Skeletal muscle satellite cell (primary cell): ENCODE data around the gene NCAPD3. TPM values are rescaled to one million over a fixed set of nuclear protein-coding genes. Genes with fewer than 3 reads are reported as not detected.

Source experiments
- H3K27me3 ChIP-seq: 2 replicates; pipeline ENCODE4 v1.7.0; 2013; ENCODE audit warnings: low read length; ENCODE audit not compliant: control insufficient read depth, insufficient read depth
- H3K36me3 ChIP-seq: 2 replicates; pipeline ENCODE4 v1.7.0; 2013; ENCODE audit warnings: mild to moderate bottlenecking, control low read depth, low read length; ENCODE audit not compliant: insufficient read depth
- H3K4me1 ChIP-seq: 2 replicates; pipeline ENCODE4 v1.7.0; 2013; ENCODE audit warnings: low read length; ENCODE audit not compliant: control insufficient read depth, insufficient read depth
- H3K4me2 ChIP-seq: 2 replicates; pipeline ENCODE4 v1.7.0; 2013; ENCODE audit warnings: mild to moderate bottlenecking, low read length
- H3K4me3 ChIP-seq: 2 replicates; pipeline ENCODE4 v1.7.0; 2013; ENCODE audit warnings: low read length
- H3K9ac ChIP-seq: 2 replicates; pipeline ENCODE4 v1.7.0; 2013; ENCODE audit warnings: mild to moderate bottlenecking, low read depth, low read length, moderate library complexity
- H3K9me3 ChIP-seq: replicated peaks from 2 replicates; pipeline ENCODE4 v1.7.0; 2013; ENCODE audit warnings: mild to moderate bottlenecking, control low read depth, low read length
- total RNA-seq: library from RNA; depleted of rRNA; stranded (reverse); fragments of >200 nt; gene quantifications from 2 replicates; pipeline ENCODE4 v1.2.3, GENCODE V29; 2012; rRNA removed

Gene NCAPD3
- total RNA-seq, result 17.2 and 22.9 TPM in 2 replicates

GRCh38 chr11:134223836-134224709 lies at the start of gene NCAPD3, which contains the start of gene VPS26B:
TSS of gene NCAPD3 (minus strand) at chr11:134223967. CDS start at chr11:134223926, 41 bp downstream.
TSS of gene VPS26B (plus strand) at chr11:134224671. CDS start at chr11:134225123, 452 bp downstream.
- H3K9me3 ChIP-seq, result no peaks in the 10 kb centered on the region
- peak within 1 kb of the TSS; percentile 94 for H3K4me3 ChIP-seq
- peaks cover 18% of the 10 kb centered on the region for H3K4me1 ChIP-seq
- no peaks in the 10 kb centered on the region for H3K27me3 ChIP-seq
- peak within 1 kb of the TSS; percentile 92 for H3K9ac ChIP-seq
- peaks cover 3% of the 10 kb centered on the region for H3K36me3 ChIP-seq
- H3K4me2 ChIP-seq, result peak within 1 kb of the TSS; percentile 99

- no peak overlapping the region for H3K4me3 ChIP-seq
- peaks cover 77% of the 10 kb centered on the region for H3K27me3 ChIP-seq
- H3K4me1 ChIP-seq, result peaks cover 11% of the 10 kb centered on the region
Measured at GRCh38 chr11:134273317-134273712, 49.5 kb upstream of the NCAPD3 start.

GRCh38 chr11:134272381-134273316 lies 48.9 kb upstream of the NCAPD3 start:
- no peaks in the 10 kb centered on the region for H3K36me3 ChIP-seq
- H3K27me3 ChIP-seq, result peaks cover 71% of the 10 kb centered on the region
- no peak overlapping the region for H3K4me2 ChIP-seq
- H3K4me3 ChIP-seq, result no peak overlapping the region
- H3K9ac ChIP-seq, result no peak overlapping the region
- H3K9me3 ChIP-seq, result no peaks in the 10 kb centered on the region
- H3K4me1 ChIP-seq, result peaks cover 11% of the 10 kb centered on the region

More at GRCh38 chr11:134273317-134273712, 49.5 kb upstream of the NCAPD3 start:
- Histone ChIP-seq H3K36me3 (no peaks in the 10 kb centered on the region), H3K9me3 (no peaks in the 10 kb centered on the region), H3K9ac (no peak overlapping the region), H3K4me2 (no peak overlapping the region)

- Histone ChIP-seq H3K4me3 (no peak overlapping the region), H3K9me3 (no peaks in the 10 kb centered on the region), H3K4me2 (no peak overlapping the region), H3K4me1 (peaks cover 13% of the 10 kb centered on the region), H3K27me3 (peaks cover 64% of the 10 kb centered on the region), H3K36me3 (no peaks in the 10 kb centered on the region), H3K9ac (no peak overlapping the region)
Measured at GRCh38 chr11:134271978-134272377, 48.2 kb upstream of the NCAPD3 start.

GRCh38 chr11:134270250-134270714 lies 46.5 kb upstream of the NCAPD3 start:
- no peak overlapping the region for H3K4me2 ChIP-seq
- no peak overlapping the region for H3K4me3 ChIP-seq
- peaks cover 10% of the 10 kb centered on the region for H3K4me1 ChIP-seq
- no peaks in the 10 kb centered on the region for H3K9me3 ChIP-seq
- no peak overlapping the region for H3K9ac ChIP-seq
- peaks cover 47% of the 10 kb centered on the region for H3K27me3 ChIP-seq
- no peaks in the 10 kb centered on the region for H3K36me3 ChIP-seq

- Histone ChIP-seq H3K9ac (no peak overlapping the region), H3K4me2 (no peak overlapping the region), H3K4me3 (no peak overlapping the region), H3K36me3 (peaks cover 8% of the 10 kb centered on the region), H3K9me3 (no peaks in the 10 kb centered on the region), H3K4me1 (peaks cover 10% of the 10 kb centered on the region), H3K27me3 (peaks cover 25% of the 10 kb centered on the region)
Measured at GRCh38 chr11:134267966-134268365, 44.2 kb upstream of the NCAPD3 start.

GRCh38 chr11:134267461-134267860 lies 43.7 kb upstream of the NCAPD3 start:
- peaks cover 10% of the 10 kb centered on the region for H3K4me1 ChIP-seq
- peaks cover 12% of the 10 kb centered on the region for H3K36me3 ChIP-seq
- H3K9ac ChIP-seq, result no peak overlapping the region
- H3K4me2 ChIP-seq, result no peak overlapping the region
- peaks cover 21% of the 10 kb centered on the region for H3K27me3 ChIP-seq
- no peaks in the 10 kb centered on the region for H3K9me3 ChIP-seq
- no peak overlapping the region for H3K4me3 ChIP-seq

GRCh38 chr11:134266841-134267251 lies 43.1 kb upstream of the NCAPD3 start:
- Histone ChIP-seq H3K4me1 (peaks cover 10% of the 10 kb centered on the region), H3K4me2 (no peak overlapping the region), H3K9ac (no peak overlapping the region), H3K27me3 (peaks cover 16% of the 10 kb centered on the region), H3K4me3 (no peak overlapping the region), H3K9me3 (no peaks in the 10 kb centered on the region), H3K36me3 (peaks cover 17% of the 10 kb centered on the region)

GRCh38 chr11:134266440-134266839 lies 42.7 kb upstream of the NCAPD3 start:
- Histone ChIP-seq H3K4me2 (no peak overlapping the region), H3K27me3 (peaks cover 13% of the 10 kb centered on the region), H3K9me3 (no peaks in the 10 kb centered on the region), H3K9ac (no peak overlapping the region), H3K36me3 (peaks cover 21% of the 10 kb centered on the region), H3K4me3 (no peak overlapping the region), H3K4me1 (peaks cover 10% of the 10 kb centered on the region)

GRCh38 chr11:134264966-134265764 lies 41.4 kb upstream of the NCAPD3 start:
- Histone ChIP-seq H3K36me3 (peaks cover 28% of the 10 kb centered on the region), H3K27me3 (peaks cover 3% of the 10 kb centered on the region), H3K4me3 (no peak overlapping the region)

More at GRCh38 chr11:134264966-134265764, 41.4 kb upstream of the NCAPD3 start:
- Histone ChIP-seq H3K4me1 (peaks cover 10% of the 10 kb centered on the region), H3K4me2 (no peak overlapping the region), H3K9me3 (no peaks in the 10 kb centered on the region), H3K9ac (no peak overlapping the region)
